OCI-LY7 (cell line): Measurements from ENCODE around the gene CAMK2B. TPM values are rescaled to one million over a fixed set of nuclear protein-coding genes. Genes with fewer than 3 reads are reported as not detected.
"Not testable (repeated sequence)": the region's sequence is repeated elsewhere in the genome, so short reads cannot be mapped to it uniquely, and the experiment has no call there.

Experiments used
- BruUV-seq: library from RNA; stranded (reverse); fragments of 400-500 nt; replicated peaks from 2 replicates; lab custom pipeline; 2021; lab: Mats Ljungman, UMichigan
- CTCF ChIA-PET: fragments of 300-600 bp; sonication (Branson Sonifier 250); formaldehyde crosslinking; loops from one replicate; lab custom pipeline; 2022; ENCODE audit warnings: antibody characterized with exemption; ENCODE audit not compliant: unreplicated experiment; lab: Charles Lee
- POLR2A ChIA-PET: fragments of 300-600 bp; sonication (Branson Sonifier 250); formaldehyde crosslinking; loops from one replicate; lab custom pipeline; 2022; ENCODE audit warnings: antibody characterized with exemption; lab: Charles Lee
- DNase-seq: peaks from one replicate; pipeline ENCODE4 v3.0.0-alpha.2; 2015; ENCODE audit warnings: low spot score
- H2AFZ ChIP-seq: fragments of 200-600 bp; sonication (generic), shearing (Covaris generic); 2 replicates; pipeline ENCODE4 v1.6.1; 2014; ENCODE audit warnings: mild to moderate bottlenecking, antibody characterized with exemption, low read length, moderate library complexity
- H3K27ac ChIP-seq: fragments of 200-600 bp; sonication (generic); 2 replicates; pipeline ENCODE4 v1.5.1; 2014; ENCODE audit warnings: mixed run types, low read depth, mild to moderate bottlenecking, moderate library complexity, low read length, inconsistent platforms; ENCODE audit not compliant: poor library complexity, severe bottlenecking
- H3K36me3 ChIP-seq: fragments of 200-600 bp; sonication (generic); 2 replicates; pipeline ENCODE4 v1.6.1; 2014; ENCODE audit warnings: mild to moderate bottlenecking, antibody characterized with exemption, low read length, moderate library complexity, mixed read lengths; ENCODE audit not compliant: insufficient read depth
- H3K4me1 ChIP-seq: fragments of 200-600 bp; sonication (generic); 2 replicates; pipeline ENCODE4 v1.5.1; 2014; ENCODE audit warnings: mild to moderate bottlenecking, low read length; ENCODE audit not compliant: insufficient read depth, poor library complexity, severe bottlenecking
- H3K4me2 ChIP-seq: fragments of 200-600 bp; sonication (generic); 2 replicates; pipeline ENCODE4 v1.6.1; 2014; ENCODE audit warnings: mild to moderate bottlenecking, low read length
- H3K4me3 ChIP-seq: fragments of 200-600 bp; sonication (generic); 2 replicates; pipeline ENCODE4 v1.5.1; 2014; ENCODE audit warnings: mild to moderate bottlenecking, low read depth, low read length; ENCODE audit not compliant: poor library complexity, severe bottlenecking
- H3K79me2 ChIP-seq: fragments of 200-600 bp; sonication (generic); 2 replicates; pipeline ENCODE4 v1.6.1; 2016; ENCODE audit warnings: low read depth, mild to moderate bottlenecking, low read length, moderate library complexity, mixed read lengths; ENCODE audit not compliant: insufficient read depth
- H3K9me2 ChIP-seq: fragments of 200-600 bp; sonication (generic); 2 replicates; pipeline ENCODE4 v1.6.1; 2016; ENCODE audit warnings: mild to moderate bottlenecking, low read length, mixed read lengths; ENCODE audit not compliant: insufficient read depth
- H3K9me3 ChIP-seq: fragments of 200-600 bp; sonication (generic); 2 replicates; pipeline ENCODE4 v1.6.1; 2014; ENCODE audit warnings: mild to moderate bottlenecking, mixed run types, low read length, mixed read lengths
- H4K20me1 ChIP-seq: fragments of 200-600 bp; sonication (generic); 2 replicates; pipeline ENCODE4 v1.6.1; 2014; ENCODE audit warnings: mild to moderate bottlenecking, antibody characterized with exemption, low read length, moderate library complexity, mixed read lengths; ENCODE audit not compliant: insufficient read depth
- CTCF ChIP-seq: fragments of 200-600 bp; sonication (generic); conservative IDR thresholded peaks from 2 replicates; pipeline ENCODE4 v1.5.1; 2014; ENCODE audit warnings: mild to moderate bottlenecking, antibody characterized with exemption, low read length, moderate library complexity, mixed read lengths
- EZH2phosphoT487 ChIP-seq: fragments of 200-600 bp; sonication (generic); IDR thresholded peaks from 2 replicates; pipeline ENCODE4 v1.6.1; 2018; ENCODE audit warnings: low read depth, borderline replicate concordance, mild to moderate bottlenecking, mixed run types, antibody characterized with exemption, low read length, moderate library complexity, mixed read lengths
- intact Hi-C: fragments of 100-400 bp; cut with micrococcal nuclease; formaldehyde crosslinking; loops from one replicate; pipeline ENCODE4 v1.10.0; 2022; ENCODE audit not compliant: unreplicated experiment
- total RNA-seq, 2 experiments: library from RNA; depleted of rRNA in 1 of 2; stranded (reverse); fragments of >200 nt in 1 of 2; shearing (Covaris generic) in 1 of 2; gene quantifications; 2 replicates each; pipeline ENCODE4 v1.2.3, GENCODE V29; 2014 to 2022

Gene CAMK2B
- total RNA-seq, 2 experiments from 2014 or later: 0.66 to 1.1 TPM

- H4K20me1 ChIP-seq: no peaks in the 10 kb centered on the region
- H3K4me2 ChIP-seq: no peak overlapping the region
- ChIA-PET CTCF (no interaction called here), POLR2A (no interaction called here)
- BruUV-seq: no TSS peak
- no peaks in the 10 kb centered on the region for H3K79me2 ChIP-seq
- no peak overlapping the region for H2AFZ ChIP-seq
- TF ChIP-seq CTCF (no peak), EZH2phosphoT487 (no peak)
- no peaks in the 10 kb centered on the region for H3K9me2 ChIP-seq
- no peak overlapping the region for H3K27ac ChIP-seq
- DNase-seq: no peak
- H3K4me3 ChIP-seq: no peak overlapping the region
- H3K9me3 ChIP-seq: no peaks in the 10 kb centered on the region
- intact Hi-C loops: no loop called here
- H3K4me1 ChIP-seq: no peaks in the 10 kb centered on the region
- H3K36me3 ChIP-seq: no peaks in the 10 kb centered on the region
Measured at GRCh38 chr7:44173911-44174693, 151.3 kb downstream of the CAMK2B start.

GRCh38 chr7:44172803-44173424, 152.5 kb downstream of the CAMK2B start:
- H3K36me3 ChIP-seq: no peaks in the 10 kb centered on the region
- no peak overlapping the region for H3K4me3 ChIP-seq
- H3K27ac ChIP-seq: no peak overlapping the region
- no peak for TF ChIP-seq EZH2phosphoT487
- no peak for TF ChIP-seq CTCF
- H2AFZ ChIP-seq: no peak overlapping the region
- CTCF ChIA-PET: no interaction called here
- intact Hi-C loops: no loop called here
- DNase-seq: no peak
- POLR2A ChIA-PET: interaction anchor here (0.8 to 1.0 kb wide), 2 partner anchors 75 to 265 kb away, joined by 3 read pairs; no protein-coding TSS in a partner anchor
- H3K4me1 ChIP-seq: peaks cover 5% of the 10 kb centered on the region
- H4K20me1 ChIP-seq: no peaks in the 10 kb centered on the region
- no peaks in the 10 kb centered on the region for H3K9me2 ChIP-seq
- no peaks in the 10 kb centered on the region for H3K9me3 ChIP-seq
- no TSS peak for BruUV-seq
- no peaks in the 10 kb centered on the region for H3K79me2 ChIP-seq
- H3K4me2 ChIP-seq: no peak overlapping the region

- H3K9me3 ChIP-seq: no peaks in the 10 kb centered on the region
- TF ChIP-seq CTCF (no peak), EZH2phosphoT487 (no peak)
- no peak overlapping the region for H3K4me3 ChIP-seq
- H3K4me1 ChIP-seq: peaks cover 9% of the 10 kb centered on the region
- POLR2A ChIA-PET: no interaction called here
- no peak overlapping the region for H3K27ac ChIP-seq
- CTCF ChIA-PET: no interaction called here
- DNase-seq: no peak
- no peak overlapping the region for H2AFZ ChIP-seq
- no peaks in the 10 kb centered on the region for H3K79me2 ChIP-seq
- no peaks in the 10 kb centered on the region for H4K20me1 ChIP-seq
- H3K36me3 ChIP-seq: no peaks in the 10 kb centered on the region
- no TSS peak for BruUV-seq
- H3K4me2 ChIP-seq: no peak overlapping the region
- no peaks in the 10 kb centered on the region for H3K9me2 ChIP-seq
- intact Hi-C loops: no loop called here
Measured at GRCh38 chr7:44172352-44172751, 153.0 kb downstream of the CAMK2B start.

- H2AFZ ChIP-seq, H3K4me3 ChIP-seq, POLR2A ChIA-PET, H3K9me3 ChIP-seq, BruUV-seq, H4K20me1 ChIP-seq, H3K4me2 ChIP-seq, DNase-seq, H3K36me3 ChIP-seq, H3K27ac ChIP-seq, intact Hi-C loops, H3K79me2 ChIP-seq, CTCF ChIA-PET, H3K4me1 ChIP-seq, H3K9me2 ChIP-seq: not testable (repeated sequence)
Measured at GRCh38 chr7:44171901-44172300, 153.5 kb downstream of the CAMK2B start.
